22Rv1 (cell line): ENCODE data around the gene DCUN1D3.

Source experiments
- CTCF ChIP-seq: fragments of 450-650 bp; IDR thresholded peaks from 2 replicates; pipeline ENCODE4 v1.5.1; 2017; ENCODE audit warnings: mild to moderate bottlenecking
- ZFX ChIP-seq: fragments of 450-650 bp; IDR thresholded peaks from 2 replicates; pipeline ENCODE4 v1.6.1; 2017; ENCODE audit warnings: antibody characterized with exemption, borderline replicate concordance

GRCh38 chr16:20903116-20903898 lies 3.1 kb upstream of the DCUN1D3 start:
- no peak for TF ChIP-seq CTCF
- no peak for TF ChIP-seq ZFX
